OCI-M2 (cell line): ENCODE measurements around the gene PFKFB4.
"Not testable (repeated sequence)": the region's sequence is repeated elsewhere in the genome, so short reads cannot be mapped to it uniquely, and the experiment has no call there.

Experiments used
- DNase-seq: peaks from one replicate; lab custom pipeline; 2025; ENCODE audit not compliant: unreplicated experiment; lab: John Stamatoyannopoulos, UW

The PFKFB4 gene

GRCh38 chr3:48502728-48503168 is 53.9 kb downstream of the PFKFB4 start:
- DNase-seq, result no peak

GRCh38 chr3:48502121-48502520 is 54.5 kb downstream of the PFKFB4 start:
- DNase-seq, result no peak

DNA sequence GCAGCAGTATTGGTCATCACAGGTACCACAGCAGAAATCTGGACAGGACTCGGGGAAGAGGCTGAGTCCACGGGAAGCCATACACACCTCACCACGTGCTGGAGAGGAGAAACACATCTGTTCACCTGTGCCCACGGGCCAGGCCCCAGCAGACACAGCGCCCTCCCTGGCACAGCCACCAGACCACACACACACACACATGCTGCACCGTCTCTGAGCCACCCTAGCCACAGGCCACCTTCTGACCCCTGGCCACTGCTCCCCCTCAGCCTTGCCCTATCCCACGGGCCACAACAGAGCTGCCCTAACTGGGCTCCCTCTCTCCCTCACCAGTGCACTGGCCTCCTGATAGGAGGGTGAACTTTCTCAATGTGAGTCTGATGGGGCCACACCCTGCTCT is 55.4 kb downstream of the PFKFB4 start:
- no peak for DNase-seq

DNA sequence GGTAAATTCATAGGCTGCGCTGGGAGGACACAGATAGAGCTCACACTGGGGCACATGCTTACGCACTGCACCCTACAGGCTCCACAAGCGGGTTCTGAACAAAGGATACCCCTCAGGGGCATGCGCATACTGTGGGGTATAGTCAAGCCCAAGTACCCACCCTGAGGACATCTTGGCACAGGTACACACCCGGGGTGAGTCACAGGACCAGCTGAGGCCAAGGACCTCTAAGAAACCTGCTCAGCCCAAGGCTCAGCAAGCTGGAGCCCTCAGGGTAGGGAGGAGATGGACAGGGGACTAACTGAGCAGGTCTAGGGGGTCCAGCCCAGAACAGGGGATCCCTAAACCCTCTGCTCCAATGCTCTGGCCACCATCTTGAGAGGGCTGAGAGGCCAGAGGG is 55.9 kb downstream of the PFKFB4 start:
- no peak for DNase-seq

- no peak for DNase-seq
These were observed 63.5 kb downstream of the PFKFB4 start for GRCh38 chr3:48493203-48493501.

DNA sequence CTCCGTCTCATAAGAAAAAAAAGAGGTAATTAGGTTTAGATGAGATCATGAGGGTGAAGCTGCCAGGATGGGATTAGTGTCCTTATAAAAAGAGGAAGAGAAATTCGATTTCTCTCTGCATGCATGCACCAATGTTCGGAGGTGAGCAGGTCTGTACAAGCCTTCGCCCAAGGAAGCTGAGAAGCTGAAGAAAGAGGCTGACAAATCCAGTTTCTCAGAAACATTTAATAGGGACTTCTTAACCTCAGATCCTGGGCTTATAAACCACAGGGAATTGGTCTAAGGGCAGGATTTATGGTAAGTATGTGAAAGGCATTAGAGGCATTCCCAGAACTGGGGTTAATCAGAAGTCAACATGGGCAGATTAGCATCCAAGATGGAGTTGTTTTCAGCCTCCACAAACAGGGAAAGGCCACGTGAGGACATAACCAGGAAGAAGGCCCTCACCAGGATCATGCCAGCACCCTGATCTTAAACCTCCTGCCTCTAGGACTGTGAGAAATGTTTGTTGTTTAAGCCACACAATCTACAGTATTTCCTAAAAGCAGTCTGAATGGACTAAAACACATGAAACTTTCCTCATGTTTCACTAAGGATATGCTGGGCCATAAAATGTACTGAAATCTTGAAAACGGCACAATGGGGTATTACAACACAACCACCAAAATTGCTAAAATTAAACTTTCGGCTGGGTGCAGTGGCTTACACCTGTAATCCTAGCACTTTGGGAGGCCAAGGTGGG is 64.0 kb downstream of the PFKFB4 start:
- DNase-seq, result no peak

DNA sequence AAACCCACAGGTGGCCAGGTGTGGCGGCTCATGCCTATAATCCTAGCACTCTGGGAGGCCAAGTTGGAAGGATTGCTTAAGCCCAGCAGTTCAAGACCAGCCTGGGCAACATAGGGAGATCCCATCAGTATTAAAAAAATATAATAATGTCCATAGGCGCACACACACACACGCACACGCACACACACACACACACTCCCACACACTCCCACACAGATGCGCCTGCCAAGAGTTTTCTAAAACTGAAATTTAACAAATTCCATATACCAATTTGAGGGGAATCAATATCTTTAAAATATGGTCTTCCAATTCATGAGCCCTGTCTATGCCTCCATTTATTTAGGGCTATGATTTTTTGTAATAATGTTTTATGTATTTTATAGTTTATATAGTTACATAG is 69.7 kb downstream of the PFKFB4 start:
- DNase-seq, result no peak

DNA sequence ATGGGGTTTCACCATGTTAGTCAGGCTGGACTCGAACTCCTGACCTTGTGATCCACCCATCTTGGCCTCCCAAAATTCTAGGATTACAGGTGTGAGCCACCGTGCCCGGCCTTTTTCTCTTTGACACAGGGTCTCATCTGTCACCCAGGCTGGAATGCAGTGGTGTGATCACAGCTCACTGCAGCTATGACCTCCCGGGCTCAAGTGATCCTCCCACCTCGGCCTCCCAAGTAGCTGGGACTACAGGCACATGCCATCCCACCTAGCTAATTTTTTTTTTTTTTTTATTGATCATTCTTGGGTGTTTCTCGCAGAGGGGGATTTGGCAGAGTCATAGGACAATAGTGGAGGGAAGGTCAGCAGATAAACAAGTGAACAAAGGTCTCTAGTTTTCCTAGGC is 73.8 kb downstream of the PFKFB4 start:
- not testable (repeated sequence) for DNase-seq

DNA sequence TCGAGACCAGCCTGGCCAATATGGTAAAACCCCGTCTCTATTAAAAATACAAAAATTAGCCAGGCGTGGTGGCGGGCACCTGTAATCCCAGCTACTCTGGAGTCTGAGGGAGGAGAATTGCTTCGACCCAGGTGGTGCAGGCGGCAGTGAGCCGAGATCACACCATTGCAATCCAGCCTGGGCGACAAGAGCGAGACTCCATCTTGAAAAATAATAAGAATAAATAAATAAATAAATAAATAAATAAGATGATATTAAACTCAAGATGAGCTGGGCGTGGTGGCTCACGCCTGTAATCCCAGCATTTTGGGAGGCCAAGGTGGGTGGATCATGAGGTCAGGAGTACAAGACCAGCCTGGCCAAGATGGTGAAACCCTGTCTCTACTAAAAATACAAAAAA is 75.7 kb downstream of the PFKFB4 start:
- not testable (repeated sequence) for DNase-seq

DNA sequence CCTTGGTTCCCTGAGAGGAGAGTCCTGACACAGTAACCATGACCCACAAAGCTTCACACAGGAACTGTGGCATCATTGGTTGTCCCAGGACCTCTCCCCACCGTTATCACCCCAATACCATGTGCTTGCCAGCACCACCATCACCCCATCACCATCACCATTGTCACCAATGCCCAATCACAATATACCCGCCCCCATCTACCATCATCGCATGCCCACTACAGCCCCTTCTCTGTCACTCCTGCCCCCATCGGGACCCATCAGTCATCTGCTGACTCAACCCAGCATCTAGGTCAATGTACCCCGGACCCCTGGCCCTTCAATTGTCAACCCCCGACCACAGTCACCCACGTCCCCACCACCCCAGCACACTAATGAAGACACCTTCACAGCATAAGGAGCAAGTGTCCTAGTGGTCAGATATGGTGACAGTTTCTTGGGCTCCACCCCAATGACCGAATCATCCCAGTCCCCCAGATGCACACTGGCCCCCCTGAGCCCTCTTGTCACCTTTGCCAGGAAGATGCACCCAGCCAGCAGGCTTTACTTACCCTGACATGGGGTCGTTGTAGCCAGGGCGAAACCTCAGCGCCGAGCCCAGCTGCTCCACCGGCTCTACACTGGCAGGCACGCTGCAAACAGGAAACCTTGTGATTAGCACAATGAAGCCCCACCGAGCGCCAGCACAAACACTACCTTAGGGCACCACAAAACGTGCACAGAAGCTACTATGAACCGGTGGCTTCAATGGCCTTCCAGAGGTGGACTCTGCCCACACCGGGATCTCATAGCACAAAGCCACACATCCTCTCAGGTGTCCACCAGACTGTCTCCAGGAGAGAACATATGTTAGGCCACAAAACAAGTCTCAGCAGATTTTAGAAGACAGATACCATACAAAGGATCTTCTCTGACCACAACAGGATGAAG is 77.7 kb downstream of the PFKFB4 start:
- DNase-seq, result no peak

DNA sequence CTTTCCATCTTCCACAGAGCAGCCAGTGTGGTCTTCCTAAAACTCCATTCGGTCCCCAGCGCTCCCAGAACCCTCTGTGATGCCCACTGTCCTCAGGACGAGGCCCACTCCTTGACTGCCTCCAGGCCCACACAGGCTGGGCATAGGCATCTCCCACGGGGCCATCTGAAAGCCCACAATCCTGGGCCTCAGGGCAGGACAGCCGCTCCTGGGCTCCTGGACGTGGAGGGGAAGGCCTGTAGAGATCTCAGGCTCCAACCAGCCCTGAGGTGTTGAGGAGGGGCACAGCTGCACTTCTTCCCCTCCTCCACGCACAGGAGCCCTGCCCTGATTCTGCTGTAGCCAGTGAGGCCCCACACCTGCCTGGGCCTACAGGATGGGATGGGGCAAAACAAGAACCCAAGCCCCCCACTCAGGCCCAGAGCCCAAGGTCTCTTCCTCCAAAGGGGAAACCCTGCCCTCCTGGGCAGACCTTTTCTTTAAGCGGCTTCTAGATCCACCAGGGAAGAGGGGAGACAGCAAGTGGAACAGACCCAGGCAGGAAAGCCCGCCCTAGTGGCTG is 78.6 kb downstream of the PFKFB4 start:
- DNase-seq, result no peak

DNA sequence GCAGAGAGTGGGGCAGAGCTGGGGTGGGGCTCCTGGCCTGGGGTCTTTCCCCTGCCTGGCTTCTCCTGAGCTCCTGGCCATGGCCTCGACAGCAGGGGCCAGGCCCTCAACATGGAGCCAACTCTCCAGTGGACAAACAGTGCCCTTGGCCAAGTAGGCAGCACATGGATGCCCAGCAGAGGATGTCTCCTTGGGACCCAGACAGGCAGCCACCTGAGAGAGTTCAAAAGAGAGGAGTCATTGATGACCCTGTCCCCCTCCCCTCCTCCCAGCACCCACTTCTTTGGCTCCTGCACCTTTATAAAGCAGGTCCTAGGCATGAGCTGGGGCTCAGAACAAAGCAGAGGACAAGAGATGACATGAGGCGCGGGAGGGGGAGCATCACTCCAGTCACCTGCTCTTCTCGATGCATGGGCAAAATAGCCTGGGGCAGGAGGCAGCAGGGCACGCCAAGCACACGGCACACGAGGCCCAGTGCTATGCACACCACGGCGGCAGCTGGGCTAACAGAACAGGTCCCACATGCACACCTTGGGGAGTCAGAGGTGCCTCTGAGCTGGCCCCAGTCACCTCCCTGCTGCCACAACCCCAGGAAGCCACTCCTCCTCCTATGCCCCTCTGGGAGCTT is 80.1 kb downstream of the PFKFB4 start:
- no peak for DNase-seq

DNA sequence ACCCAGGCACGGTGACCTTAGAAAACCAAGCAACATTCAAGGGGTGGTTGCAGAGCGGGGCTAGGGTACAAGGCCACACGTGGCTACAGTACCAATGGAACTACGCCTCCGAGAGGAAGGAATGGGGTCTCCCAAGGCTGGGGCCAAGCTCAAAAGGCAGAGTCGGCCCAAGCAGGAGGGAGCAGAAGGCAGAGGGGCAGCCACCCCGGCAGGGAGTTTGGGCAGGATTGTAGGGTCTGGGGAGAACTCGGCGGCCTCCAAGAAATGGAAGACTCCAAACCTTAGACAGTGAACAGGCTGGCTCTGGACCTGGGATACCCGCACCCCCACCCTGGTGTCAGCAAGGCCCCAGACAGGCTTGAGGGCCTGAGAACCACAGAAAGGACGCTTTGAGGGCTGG is 81.4 kb downstream of the PFKFB4 start:
- no peak for DNase-seq

- DNase-seq, result no peak
These were observed 82.0 kb downstream of the PFKFB4 start for GRCh38 chr3:48474619-48475018.

DNA sequence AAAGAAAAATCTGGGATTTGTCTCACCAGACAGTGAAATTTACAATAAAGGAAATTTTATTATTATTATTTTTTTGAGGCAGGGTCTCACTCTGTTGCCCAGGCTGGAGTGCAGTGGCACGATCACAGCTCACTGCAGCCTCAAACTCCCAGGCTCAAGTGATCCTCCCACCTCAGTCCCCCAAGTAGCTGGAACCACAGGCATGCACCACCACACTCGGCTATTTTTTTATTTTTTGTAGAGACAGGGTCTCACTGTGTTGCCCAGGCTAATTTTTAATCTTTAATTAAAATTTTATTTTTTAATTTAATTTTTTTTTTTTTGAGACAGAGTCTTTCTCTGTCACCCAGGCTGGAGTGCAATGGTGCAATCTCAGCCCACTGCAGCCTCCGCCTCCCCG is 82.6 kb downstream of the PFKFB4 start:
- DNase-seq, result not testable (repeated sequence)

DNA sequence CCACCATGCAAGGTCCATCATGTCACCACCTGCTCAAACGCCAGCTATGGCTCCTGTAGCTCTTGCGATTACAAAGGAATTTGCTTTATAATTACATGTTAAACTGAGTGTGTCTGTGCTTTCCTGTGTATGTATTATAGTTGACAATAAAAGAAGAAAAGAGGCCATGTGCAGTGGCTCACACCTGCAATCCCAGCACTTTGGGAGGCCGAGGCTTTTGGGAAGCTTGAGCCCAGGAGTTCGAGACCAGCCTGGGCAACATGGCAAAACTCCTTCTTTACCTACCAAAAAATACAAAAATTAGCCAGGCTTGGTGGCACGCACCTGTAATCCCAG is 83.0 kb downstream of the PFKFB4 start:
- DNase-seq, result no peak

DNA sequence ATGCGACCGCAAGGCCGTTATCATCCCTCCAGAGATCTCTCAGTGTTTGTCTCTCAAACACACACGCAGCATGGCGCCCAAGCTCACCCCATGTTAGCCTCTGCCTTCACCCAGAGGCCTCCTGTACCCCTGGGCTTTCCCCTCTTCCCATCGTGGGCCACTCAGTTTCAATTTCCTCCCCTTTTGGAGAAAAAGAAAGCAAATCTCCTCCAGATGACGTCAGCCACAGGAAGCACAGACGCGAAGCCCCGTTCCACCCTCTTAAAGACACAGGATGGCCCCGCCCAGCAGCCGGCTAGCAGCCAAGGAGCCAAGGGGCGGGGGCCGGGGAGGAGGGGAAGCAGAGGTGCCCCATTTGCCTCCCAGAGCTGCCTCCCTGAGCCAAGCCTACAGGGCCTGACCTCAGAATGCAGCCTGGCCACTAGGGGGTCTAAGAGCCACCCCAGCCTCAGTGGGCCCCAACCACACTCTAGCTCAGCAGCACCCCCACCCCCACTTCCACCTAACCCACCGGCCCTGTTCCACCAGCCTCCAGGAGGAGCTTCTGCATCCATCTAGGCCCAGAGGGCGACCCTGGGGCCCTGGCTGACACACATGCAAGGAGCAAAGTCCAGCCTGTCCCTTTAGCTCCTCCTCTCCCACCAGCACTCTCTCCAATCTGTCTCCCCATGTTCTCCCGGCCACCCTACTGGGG is 83.5 kb downstream of the PFKFB4 start:
- DNase-seq, result peak; percentile 59

- no peak for DNase-seq
These were observed 84.0 kb downstream of the PFKFB4 start for GRCh38 chr3:48472673-48472922.

- DNase-seq, result no peak
These were observed 86.3 kb downstream of the PFKFB4 start for GRCh38 chr3:48470286-48470685.

- DNase-seq, result no peak
These were observed 87.3 kb downstream of the PFKFB4 start for GRCh38 chr3:48469046-48469915.
